Esophagus squamous epithelium (tissue), 4 donors: Measurements from ENCODE around the gene NFIC.

ENCODE experiments used
- CTCF ChIP-seq, 6 experiments: fragments of 450-650 bp in 4 of 6; fragments of 200-600 bp in 2 of 6; sonication (generic) in 2 of 6; IDR thresholded peaks; one replicate each; pipeline ENCODE4 v1.5.1; 2016 to 2019; ENCODE audit warnings: antibody characterized with exemption in 6 of 6, mild to moderate bottlenecking in 4 of 6, moderate library complexity in 4 of 6
- POLR2A ChIP-seq, 4 donors: fragments of 450-650 bp; IDR thresholded peaks; one replicate each; pipeline ENCODE4 v1.6.1; 2017; ENCODE audit warnings: antibody characterized with exemption in 4 of 4, mild to moderate bottlenecking in 4 of 4, moderate library complexity in 3 of 4

DNA sequence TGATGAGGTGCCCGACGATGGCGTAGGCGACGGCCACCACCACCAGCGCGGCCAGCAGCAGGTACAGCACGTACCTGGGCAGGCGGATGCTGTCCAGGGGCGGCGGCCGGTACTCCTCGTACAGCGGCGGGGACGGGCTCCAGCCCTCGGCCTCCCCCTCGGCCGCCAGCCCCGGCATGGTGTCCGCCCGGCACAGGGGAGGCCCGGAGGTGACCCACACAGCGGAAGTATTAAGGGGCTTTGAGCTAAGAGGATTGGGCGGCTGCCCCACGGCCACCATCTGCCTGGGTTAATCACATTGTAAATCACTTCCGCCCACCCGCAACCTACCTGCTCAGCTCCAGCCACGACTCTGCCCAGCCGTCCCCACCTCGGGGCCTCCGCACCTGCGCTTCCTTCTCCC lies 116.8 kb downstream of the NFIC start, which contains the start of gene SMIM44:
- TF ChIP-seq CTCF (IDR thresholded peaks at IDR 0.05), result no peak
- no peak for TF ChIP-seq POLR2A (IDR thresholded peaks at IDR 0.05)
